NCI-H526 treated with DMSO at 0.1 percent for 48 hours (cell line): Measurements from ENCODE around the gene NPTXR.
A peak's percentile ranks its signal among the peaks of the same experiment; 100 is the strongest.

Experiments
- DNase-seq: peaks from one replicate; lab custom pipeline; 2025; lab: John Stamatoyannopoulos, UW

The NPTXR gene

GRCh38 chr22:38843657-38844314 is at the start of gene NPTXR:
Gene NPTXR (minus strand): TSS chr22:38844028.
- DNase-seq = no peak

- no peak for DNase-seq
These were observed 47.4 kb upstream of the NPTXR start for GRCh38 chr22:38891256-38891655.

- no peak for DNase-seq
These were observed 46.5 kb upstream of the NPTXR start for GRCh38 chr22:38890377-38890776.

GRCh38 chr22:38886333-38886732 is 42.5 kb upstream of the NPTXR start:
- DNase-seq = no peak

GRCh38 chr22:38882972-38883622 is 39.3 kb upstream of the NPTXR start:
- no peak for DNase-seq

GRCh38 chr22:38881997-38882879 is 38.4 kb upstream of the NPTXR start:
- DNase-seq = no peak

GRCh38 chr22:38881464-38881871 is 37.6 kb upstream of the NPTXR start:
- DNase-seq = no peak

GRCh38 chr22:38879961-38880360 is 36.1 kb upstream of the NPTXR start:
- DNase-seq = no peak

- no peak for DNase-seq
These were observed 35.4 kb upstream of the NPTXR start for GRCh38 chr22:38879108-38879729.

GRCh38 chr22:38878001-38878400 is 34.2 kb upstream of the NPTXR start:
- no peak for DNase-seq

- no peak for DNase-seq
These were observed 30.8 kb upstream of the NPTXR start for GRCh38 chr22:38874529-38875222.

- peak; percentile 13 for DNase-seq
These were observed 29.9 kb upstream of the NPTXR start for GRCh38 chr22:38873469-38874411.

GRCh38 chr22:38872831-38873248 is 29.0 kb upstream of the NPTXR start:
- DNase-seq = peak; percentile 11

- DNase-seq = peak; percentile 75
These were observed 28.5 kb upstream of the NPTXR start, which contains the start of gene CBX6 for GRCh38 chr22:38872172-38872830. Gene CBX6 (minus strand): TSS chr22:38872216. CDS start chr22:38872190, 26 bp downstream.

- no peak for DNase-seq
These were observed 27.7 kb upstream of the NPTXR start for GRCh38 chr22:38871360-38872171.

GRCh38 chr22:38870791-38871359 is 27.0 kb upstream of the NPTXR start:
- no peak for DNase-seq

GRCh38 chr22:38870312-38870741 is 26.5 kb upstream of the NPTXR start:
- DNase-seq = peak; percentile 59

- no peak for DNase-seq
These were observed 25.8 kb upstream of the NPTXR start for GRCh38 chr22:38869663-38870062.
